MM.1S (cell line): ENCODE measurements around the gene KDM6A.

ENCODE experiments used
- CTCF ChIP-seq: fragments of 300-600 bp; sonication (generic); IDR thresholded peaks from 2 replicates; pipeline ENCODE4 v1.5.1; 2016; ENCODE audit warnings: antibody characterized with exemption, low read length, mixed read lengths
- EZH2 ChIP-seq: fragments of 300-600 bp; sonication (generic); optimal IDR thresholded peaks from 2 replicates; pipeline ENCODE3; 2017; ENCODE audit warnings: low read depth, mild to moderate bottlenecking, antibody characterized with exemption, low read length, mixed read lengths
- EZH2phosphoT487 ChIP-seq: fragments of 300-600 bp; sonication (generic); IDR thresholded peaks from 2 replicates; pipeline ENCODE4 v1.6.1; 2018; ENCODE audit warnings: antibody characterized with exemption, low read length

- TF ChIP-seq CTCF, result no peak
- no peak for TF ChIP-seq EZH2phosphoT487
- no peak for TF ChIP-seq EZH2
Measured at GRCh38 chrX:44881549-44881948, 8.6 kb downstream of the KDM6A start.
